Measurements from ENCODE around the gene TXNRD1. TPM values are rescaled to one million over a fixed set of nuclear protein-coding genes. Genes with fewer than 3 reads are reported as not detected.

TXNRD1 gene
- total RNA-seq, 1 donor from 2014 or later: 121 TPM

- no peak for DNase-seq (ENCODE audit: low spot score)
- intact Hi-C loops (cut with DNase I): no loop called here
Measured at GRCh38 chr12:104339663-104340062, 124.1 kb downstream of the TXNRD1 start.

- intact Hi-C loops (cut with DNase I): no loop called here
- no peak for DNase-seq (ENCODE audit: low spot score)
Measured at GRCh38 chr12:104340177-104340576, 124.6 kb downstream of the TXNRD1 start.

- intact Hi-C loops (cut with DNase I): no loop called here
- no peak for DNase-seq (ENCODE audit: low spot score)
Measured at GRCh38 chr12:104340925-104341611, 125.5 kb downstream of the TXNRD1 start.

- DNase-seq (ENCODE audit: low spot score): no peak
- intact Hi-C loops (cut with DNase I): no loop called here
Measured at GRCh38 chr12:104342147-104342546, 126.6 kb downstream of the TXNRD1 start.

GRCh38 chr12:104342635-104343249 is 127.2 kb downstream of the TXNRD1 start:
- DNase-seq (ENCODE audit: low spot score): no peak
- intact Hi-C loops (cut with DNase I): no loop called here

GRCh38 chr12:104344682-104345081 is 129.1 kb downstream of the TXNRD1 start:
- DNase-seq (ENCODE audit: low spot score): no peak
- intact Hi-C loops (cut with DNase I): no loop called here

GRCh38 chr12:104345234-104346066 is 129.9 kb downstream of the TXNRD1 start:
- no peak for DNase-seq (ENCODE audit: low spot score)

GRCh38 chr12:104347374-104348075 is 131.9 kb downstream of the TXNRD1 start:
- DNase-seq (ENCODE audit: low spot score): no peak
- intact Hi-C loops (cut with DNase I): no loop called here

More at GRCh38 chr12:104345234-104346066, 129.9 kb downstream of the TXNRD1 start:
- intact Hi-C loops (cut with DNase I): no loop called here

- intact Hi-C loops (cut with DNase I): no loop called here
Measured at GRCh38 chr12:104348283-104348993, 132.9 kb downstream of the TXNRD1 start.

GRCh38 chr12:104348994-104349494 is 133.5 kb downstream of the TXNRD1 start:
- no peak for DNase-seq (ENCODE audit: low spot score)
- intact Hi-C loops (cut with DNase I): no loop called here

More at GRCh38 chr12:104348283-104348993, 132.9 kb downstream of the TXNRD1 start:
- DNase-seq (ENCODE audit: low spot score): no peak

GRCh38 chr12:104350211-104351056 is 134.9 kb downstream of the TXNRD1 start:
- DNase-seq (ENCODE audit: low spot score): no peak
- intact Hi-C loops (cut with DNase I): no loop called here

GRCh38 chr12:104351057-104351983 is 135.7 kb downstream of the TXNRD1 start:
- intact Hi-C loops (cut with DNase I): no loop called here

GRCh38 chr12:104352106-104352713 is 136.6 kb downstream of the TXNRD1 start:
- intact Hi-C loops (cut with DNase I): no loop called here
- no peak for DNase-seq (ENCODE audit: low spot score)

More at GRCh38 chr12:104351057-104351983, 135.7 kb downstream of the TXNRD1 start:
- DNase-seq (ENCODE audit: low spot score): no peak

GRCh38 chr12:104353012-104353981 is 137.7 kb downstream of the TXNRD1 start:
- DNase-seq (ENCODE audit: low spot score): no peak
- intact Hi-C loops (cut with DNase I): no loop called here

GRCh38 chr12:104354167-104354867 is 138.7 kb downstream of the TXNRD1 start:
- no peak for DNase-seq (ENCODE audit: low spot score)
- intact Hi-C loops (cut with DNase I): no loop called here

All from cardiac septum (tissue), 1 donor.